Prostate gland (tissue), 2 donors: ENCODE results near the gene MUSTN1.

Experiments
- POLR2A ChIP-seq: fragments of 450-650 bp; IDR thresholded peaks from one replicate; pipeline ENCODE4 v1.6.1; 2016; ENCODE audit warnings: antibody characterized with exemption, mild to moderate bottlenecking
- POLR2AphosphoS5 ChIP-seq: sonication (generic); formaldehyde crosslinking; IDR thresholded peaks from one replicate; pipeline ENCODE4 v1.6.1; 2017; ENCODE audit warnings: antibody characterized with exemption
- TF ChIP-seq, protein P1 (sequence below), 4 experiments: fragments of 200-600 bp in 2 of 4; fragments of 450-650 bp in 2 of 4; sonication (generic) in 2 of 4; IDR thresholded peaks; 1 replicate in 3 of 4; 2 replicates in 1 of 4; pipeline ENCODE4 v1.5.1; 2016 to 2019; ENCODE audit warnings: antibody characterized with exemption in 4 of 4, mild to moderate bottlenecking in 2 of 4, moderate library complexity in 2 of 4

DNA sequence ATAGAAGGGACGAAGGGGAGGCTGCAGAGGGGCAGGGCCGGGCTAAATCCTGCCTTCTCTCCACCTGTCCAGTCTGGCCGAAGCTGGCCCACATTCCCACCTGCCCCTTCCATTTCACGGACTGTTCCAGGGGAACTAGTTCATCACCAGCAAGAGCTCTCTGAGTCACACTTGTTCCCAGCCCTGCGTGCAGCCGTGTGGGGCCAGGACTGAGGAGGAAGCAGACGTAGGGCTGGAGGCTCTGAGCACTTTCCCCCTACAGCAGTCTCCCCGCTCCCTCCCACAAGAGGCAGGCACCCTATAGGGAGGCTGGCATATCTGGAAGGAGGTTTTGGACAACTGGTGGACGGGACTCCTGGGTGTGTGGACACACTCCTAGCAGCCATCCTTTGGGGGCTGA, 7.4 kb downstream of the MUSTN1 start:
- TF ChIP-seq, protein P1, sequence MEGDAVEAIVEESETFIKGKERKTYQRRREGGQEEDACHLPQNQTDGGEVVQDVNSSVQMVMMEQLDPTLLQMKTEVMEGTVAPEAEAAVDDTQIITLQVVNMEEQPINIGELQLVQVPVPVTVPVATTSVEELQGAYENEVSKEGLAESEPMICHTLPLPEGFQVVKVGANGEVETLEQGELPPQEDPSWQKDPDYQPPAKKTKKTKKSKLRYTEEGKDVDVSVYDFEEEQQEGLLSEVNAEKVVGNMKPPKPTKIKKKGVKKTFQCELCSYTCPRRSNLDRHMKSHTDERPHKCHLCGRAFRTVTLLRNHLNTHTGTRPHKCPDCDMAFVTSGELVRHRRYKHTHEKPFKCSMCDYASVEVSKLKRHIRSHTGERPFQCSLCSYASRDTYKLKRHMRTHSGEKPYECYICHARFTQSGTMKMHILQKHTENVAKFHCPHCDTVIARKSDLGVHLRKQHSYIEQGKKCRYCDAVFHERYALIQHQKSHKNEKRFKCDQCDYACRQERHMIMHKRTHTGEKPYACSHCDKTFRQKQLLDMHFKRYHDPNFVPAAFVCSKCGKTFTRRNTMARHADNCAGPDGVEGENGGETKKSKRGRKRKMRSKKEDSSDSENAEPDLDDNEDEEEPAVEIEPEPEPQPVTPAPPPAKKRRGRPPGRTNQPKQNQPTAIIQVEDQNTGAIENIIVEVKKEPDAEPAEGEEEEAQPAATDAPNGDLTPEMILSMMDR (IDR thresholded peaks at IDR 0.05) = no peak
- TF ChIP-seq POLR2AphosphoS5 (no peak), POLR2A (no peak)
